ENCODE results near the gene PPIG.
"Not testable (repeated sequence)": the region's sequence is repeated elsewhere in the genome, so short reads cannot be mapped to it uniquely, and the experiment has no call there.

PPIG gene

DNA sequence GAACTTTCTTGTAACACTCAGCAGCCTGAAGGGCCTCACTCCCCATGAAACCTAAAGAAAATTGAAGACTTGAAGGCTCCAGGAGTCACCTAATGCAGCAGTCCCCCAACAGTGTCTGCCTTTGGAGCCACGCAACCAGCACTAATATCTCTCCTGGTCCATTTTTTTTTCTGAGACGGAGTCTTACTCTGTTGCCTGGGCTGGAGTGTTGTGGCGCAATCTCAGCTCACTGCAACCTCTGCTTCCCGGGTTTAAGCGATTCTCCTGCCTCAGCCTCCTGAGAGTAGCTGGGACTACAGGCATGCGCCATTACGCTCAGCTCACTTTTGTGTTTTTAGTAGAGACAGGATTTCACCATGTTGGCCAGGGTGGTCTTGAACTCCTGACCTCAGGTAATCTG is 12.4 kb downstream of the PPIG start:
- not testable (repeated sequence) for DNase-seq

DNA sequence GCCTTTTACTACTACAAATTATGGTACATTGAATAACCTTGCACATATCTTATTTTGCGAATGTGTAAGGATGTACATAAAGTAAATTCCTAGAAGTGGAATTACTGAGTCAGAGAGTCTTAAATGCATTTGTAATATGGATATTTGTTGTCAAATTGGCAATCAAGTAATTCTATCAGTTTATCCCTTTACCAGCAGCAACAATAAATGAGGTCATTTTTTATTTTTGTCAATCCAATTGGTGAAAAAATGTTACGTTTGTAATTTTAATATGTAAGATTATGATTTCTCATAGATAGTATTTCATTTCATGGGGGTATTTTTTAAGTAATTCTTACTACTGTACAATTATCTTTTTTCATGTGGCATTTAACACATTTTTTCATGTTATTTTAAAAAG is 14.8 kb downstream of the PPIG start:
- DNase-seq = no peak

DNA sequence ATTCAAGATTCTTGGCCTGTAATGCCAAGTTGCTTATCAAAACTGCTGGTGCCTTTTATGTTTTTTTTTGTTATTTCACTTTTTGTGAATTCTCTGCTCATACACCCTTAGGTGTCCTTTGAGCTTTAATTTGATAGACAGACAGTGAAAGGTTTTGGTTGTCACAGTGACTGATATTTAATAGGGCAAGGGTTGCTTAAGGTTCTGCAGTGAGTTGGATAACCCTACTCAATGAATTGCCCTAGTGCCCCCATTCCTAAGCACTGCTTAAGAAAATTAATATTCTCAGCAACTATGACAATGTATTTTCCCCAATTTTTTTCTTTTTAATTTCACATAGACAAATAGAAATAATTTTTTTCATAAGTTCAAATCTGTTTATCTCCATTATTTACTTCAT is 15.4 kb downstream of the PPIG start:
- DNase-seq = no peak

DNA sequence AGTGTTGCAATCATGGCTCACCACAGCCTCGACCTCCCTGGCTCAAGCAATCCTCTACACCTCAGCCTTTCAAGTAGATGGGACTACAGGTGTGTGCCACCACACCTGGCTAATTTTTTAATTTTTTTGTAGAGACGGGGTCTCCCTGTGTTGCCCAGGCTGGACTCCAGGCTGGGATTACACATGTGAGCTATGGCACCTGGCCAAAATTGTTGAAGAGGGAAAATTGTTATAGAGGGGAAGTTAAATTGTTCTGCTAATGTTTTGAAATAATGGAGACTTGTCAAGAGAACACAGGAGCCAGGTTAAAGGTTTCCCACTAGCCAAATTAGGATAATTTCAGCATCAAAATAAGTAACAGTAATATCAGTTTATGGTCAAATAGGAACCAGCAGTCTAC is 25.1 kb downstream of the PPIG start:
- no peak for DNase-seq

DNA sequence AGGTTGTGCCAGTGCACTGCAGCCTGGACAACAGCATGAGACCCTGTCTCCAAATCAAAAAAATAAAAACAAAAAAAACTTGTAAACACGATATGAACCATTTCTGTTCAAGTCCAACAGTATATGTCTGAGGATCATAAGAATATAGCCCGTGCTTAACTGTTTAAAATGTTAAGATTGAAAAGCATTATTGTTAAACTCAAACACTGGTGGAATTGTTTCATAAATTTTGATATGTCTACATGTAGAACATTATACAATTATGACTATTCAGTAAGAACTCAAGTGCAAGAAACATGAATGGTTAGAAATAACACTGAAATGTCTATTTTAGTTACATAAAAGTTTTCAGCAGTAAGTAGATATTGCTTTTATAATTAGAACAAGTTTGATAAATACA is 29.7 kb downstream of the PPIG start:
- no peak for DNase-seq

DNA sequence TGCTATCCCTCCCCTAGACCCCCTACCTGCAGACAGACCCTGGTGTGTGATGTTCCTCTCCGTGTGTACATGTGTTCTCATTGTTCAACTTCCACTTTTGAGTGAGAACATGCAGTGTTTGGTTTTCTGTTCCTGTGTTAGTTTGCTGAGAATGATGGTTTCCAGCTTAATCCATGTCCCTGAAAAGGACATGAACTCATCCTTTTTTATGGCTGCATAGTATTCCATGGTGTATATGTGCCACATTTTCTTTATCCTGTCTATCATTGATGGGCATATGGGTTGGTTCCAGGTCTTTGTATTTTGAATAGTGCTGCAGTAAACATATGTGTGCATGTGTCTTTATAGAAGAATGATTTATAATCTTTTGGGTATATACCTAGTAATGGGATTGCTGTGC is 31.8 kb downstream of the PPIG start:
- DNase-seq = not testable (repeated sequence)

DNA sequence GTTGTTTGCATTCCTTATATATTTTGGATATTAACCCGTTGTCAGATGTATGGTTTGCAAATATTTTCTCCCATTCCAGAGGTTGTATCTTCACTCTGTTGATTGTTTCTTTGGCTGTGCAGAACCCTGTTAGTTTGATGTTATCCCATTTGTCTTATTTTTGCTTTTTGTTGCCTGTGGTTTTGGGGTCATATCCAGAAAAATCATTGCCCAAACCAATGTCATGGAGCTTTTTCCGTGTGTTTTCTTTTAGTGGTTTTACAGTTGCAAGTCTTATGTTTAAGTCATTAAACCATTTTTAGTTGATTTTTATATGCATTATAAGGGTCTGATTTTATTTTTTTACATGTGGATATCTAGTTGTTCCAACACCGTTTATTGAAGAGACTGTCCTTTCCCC is 35.8 kb downstream of the PPIG start:
- DNase-seq = no peak

DNA sequence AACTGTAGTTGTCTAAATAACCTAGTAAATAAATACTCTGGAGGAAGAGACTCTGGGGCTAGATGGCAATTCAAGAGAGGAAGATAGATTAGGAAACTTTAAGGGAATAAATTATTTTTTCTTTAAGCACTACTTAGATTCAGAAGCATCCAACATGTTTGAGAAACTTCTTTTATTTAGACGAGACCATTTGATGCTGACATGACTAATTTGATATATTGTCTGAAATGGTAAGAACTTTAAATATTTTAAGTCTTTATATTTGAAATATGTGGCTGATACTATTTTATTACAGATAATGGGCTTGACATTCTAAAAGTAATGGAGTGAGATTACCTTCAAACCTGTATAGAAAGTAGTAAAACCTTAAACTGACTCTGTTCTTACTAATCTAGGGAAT is 36.4 kb downstream of the PPIG start:
- no peak for DNase-seq

DNA sequence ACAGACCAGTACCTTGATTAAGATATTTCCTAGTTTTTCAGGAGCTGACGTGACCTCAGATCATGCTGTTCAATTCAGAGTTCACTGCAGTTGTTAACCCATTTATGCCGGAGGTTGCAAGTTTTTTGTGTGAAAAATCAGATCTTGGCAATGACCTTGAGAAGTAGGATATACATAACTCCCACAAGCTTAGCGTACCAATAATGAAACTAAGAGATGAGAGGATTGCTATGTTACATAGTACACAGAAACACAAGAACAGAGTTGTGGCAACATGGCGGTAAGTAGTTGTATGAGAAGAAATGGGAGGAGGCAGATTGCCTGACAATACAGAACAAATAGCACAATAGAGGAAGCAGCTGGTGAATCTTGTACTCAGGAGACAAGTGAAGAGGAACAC is 39.1 kb downstream of the PPIG start:
- no peak for DNase-seq

DNA sequence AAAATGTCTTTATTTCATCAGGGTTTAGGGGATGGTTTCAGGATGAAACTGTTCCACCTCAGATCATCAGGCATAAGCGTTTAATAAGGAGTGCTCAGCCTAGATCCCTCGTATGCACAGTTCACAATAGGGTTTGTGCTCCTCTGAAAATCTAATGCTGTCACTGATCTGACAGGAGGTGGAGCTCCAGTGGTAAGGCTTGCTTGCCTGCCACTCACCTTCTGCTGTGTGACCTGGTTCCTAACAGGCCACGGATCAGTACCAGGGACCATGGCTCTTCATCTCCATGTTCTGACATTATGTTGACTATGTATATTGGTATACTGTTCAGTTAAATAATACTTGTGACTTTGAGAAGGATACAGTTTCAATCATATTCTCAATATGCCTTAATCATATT is 41.6 kb downstream of the PPIG start:
- DNase-seq = no peak

DNA sequence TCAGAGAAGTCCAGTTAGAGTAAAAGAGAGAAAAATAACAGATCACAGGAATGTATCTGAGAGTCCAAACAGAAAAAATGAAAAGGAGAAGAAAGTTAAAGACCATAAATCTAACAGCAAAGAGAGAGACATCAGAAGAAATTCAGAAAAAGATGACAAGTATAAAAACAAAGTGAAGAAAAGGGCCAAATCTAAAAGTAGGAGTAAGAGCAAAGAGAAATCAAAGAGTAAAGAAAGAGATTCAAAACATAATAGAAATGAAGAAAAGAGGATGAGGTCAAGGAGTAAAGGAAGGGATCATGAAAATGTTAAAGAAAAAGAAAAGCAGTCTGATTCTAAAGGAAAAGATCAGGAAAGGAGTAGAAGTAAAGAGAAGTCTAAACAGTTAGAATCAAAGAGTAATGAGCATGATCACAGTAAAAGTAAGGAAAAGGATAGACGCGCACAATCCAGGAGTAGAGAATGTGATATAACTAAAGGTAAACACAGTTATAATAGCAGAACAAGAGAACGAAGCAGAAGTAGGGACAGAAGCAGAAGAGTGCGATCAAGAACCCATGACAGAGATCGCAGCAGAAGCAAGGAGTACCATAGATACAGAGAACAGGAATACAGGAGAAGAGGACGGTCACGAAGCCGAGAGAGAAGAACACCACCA is 52.4 kb downstream of the PPIG start:
- no peak for DNase-seq

DNA sequence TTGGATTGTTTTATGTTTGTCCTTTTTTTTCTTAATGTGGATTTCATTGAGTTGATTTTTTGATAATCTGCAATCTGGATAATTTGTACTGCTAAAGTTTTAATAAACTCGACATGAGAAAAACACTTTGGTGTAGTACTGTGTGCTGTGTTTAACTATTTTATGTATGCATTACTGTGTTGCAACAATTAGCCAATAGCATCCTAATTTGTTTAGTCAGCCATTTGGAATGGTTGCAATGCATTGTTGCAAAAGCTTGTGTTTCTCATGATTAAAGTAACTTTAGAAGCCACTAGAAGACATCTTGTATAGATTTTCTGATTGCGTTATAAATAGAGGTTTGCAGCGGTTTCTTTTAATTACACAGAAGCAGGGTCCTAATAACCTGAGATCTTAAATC is 53.5 kb downstream of the PPIG start:
- DNase-seq = no peak

DNA sequence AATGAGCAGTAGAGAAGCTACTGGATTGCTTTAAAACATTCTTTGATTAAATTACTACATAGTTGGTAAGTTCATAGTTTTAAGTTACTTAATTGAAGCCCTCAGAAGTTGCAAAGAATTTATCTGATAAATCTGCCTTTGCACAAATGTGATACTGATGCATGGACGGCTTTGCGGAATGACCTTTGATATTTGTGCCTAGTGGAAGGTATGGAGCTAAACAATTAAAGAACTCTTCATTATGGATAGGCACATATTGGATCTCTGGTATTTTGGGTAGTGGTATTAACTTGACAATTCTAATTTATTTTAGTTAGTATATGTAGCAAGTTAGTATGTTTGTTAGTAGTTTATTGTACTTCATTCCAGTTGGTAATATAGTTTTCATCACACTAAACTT is 56.0 kb downstream of the PPIG start:
- DNase-seq = no peak

DNA sequence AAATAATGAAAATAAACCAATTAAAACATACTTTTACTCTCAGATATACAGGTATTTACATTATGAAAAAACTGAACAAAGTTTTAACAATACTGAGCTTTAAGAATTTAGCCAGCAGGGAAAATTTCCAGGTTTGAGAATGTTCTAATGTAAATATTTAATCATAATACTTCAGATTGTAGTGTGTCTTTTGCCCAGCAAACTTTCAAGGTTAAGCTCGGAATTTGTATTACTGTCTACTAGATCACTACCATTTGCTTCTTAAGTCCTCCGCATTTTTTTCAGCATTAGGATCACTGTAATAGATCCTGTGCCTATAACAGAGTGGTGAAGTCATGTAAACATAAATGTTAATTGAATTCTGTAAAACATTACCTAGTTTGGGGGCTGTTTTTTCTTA is 57.3 kb downstream of the PPIG start:
- no peak for DNase-seq

DNA sequence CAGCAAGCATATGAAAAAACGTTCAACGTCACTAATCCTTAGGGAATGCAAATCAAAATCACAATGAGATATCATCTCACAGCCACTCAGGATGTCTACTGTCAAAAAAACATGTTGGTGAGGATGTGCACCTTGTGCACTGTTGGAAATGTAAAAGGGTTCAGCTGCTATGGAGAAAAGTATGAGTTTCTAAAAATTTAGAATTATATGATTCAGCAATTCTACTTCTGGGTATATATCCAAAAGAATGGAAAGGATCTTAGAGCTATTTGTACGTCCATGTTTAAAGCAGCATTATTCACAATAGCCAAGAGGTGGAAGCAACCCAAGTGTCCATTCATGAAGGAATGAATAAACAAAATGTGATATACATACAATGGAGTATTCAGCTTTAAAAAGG is 60.0 kb downstream of the PPIG start:
- no peak for DNase-seq

DNA sequence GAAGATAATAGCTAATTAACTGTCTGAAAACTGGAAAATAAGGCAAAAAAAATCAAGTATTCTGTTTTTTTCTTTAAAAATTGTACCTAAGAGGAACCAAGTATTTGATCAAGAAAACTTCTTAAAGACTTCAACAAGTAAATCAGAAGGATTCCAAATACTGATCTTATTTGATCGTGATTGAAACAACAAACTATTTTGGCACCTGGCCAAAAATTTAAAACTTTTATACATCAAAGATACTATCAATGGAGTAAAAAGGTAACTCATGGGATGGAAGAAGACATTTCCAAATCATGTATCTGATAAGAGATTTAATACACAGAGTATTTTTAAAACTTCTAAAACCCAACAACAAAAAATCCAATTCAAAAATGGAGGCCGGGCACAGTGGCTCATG is 63.3 kb downstream of the PPIG start:
- DNase-seq = no peak

DNA sequence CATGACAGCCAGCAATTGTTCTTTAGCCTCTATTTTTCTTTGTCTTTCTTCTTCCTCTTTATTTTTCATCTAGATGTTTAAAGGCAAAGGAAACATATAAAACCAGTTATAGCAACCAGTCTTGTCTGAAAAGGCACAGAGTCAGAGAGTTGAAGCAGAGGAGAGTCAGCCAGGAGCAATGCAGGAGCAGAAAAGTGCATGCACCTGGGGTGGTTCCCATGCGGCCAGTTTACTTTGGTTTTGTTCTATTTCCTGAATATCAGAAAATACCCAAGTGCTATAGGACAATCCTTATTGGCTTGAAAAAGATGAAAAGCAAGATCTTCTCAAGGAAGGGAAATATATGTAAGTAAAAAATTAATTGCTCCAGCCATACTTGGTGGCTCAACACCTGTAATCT is 65.1 kb downstream of the PPIG start:
- no peak for DNase-seq

DNA sequence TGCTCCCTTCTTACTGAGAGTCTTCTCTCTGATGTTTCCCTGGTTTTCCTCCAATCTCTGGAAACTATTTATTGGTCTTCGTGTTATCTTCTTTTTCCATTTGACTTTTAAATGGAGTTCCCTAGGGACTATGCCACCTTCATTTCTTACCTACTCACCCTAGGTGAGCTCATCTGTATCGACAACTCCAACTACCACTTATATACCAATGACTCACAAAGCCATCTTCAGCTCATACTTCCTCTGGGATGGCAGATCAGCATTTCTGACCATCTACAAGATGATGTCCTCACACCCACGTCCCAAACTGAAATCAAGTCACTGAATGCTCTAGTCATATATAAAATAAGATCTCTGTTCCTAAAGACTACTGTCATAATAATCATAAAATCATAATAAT is 69.5 kb downstream of the PPIG start:
- no peak for DNase-seq

DNA sequence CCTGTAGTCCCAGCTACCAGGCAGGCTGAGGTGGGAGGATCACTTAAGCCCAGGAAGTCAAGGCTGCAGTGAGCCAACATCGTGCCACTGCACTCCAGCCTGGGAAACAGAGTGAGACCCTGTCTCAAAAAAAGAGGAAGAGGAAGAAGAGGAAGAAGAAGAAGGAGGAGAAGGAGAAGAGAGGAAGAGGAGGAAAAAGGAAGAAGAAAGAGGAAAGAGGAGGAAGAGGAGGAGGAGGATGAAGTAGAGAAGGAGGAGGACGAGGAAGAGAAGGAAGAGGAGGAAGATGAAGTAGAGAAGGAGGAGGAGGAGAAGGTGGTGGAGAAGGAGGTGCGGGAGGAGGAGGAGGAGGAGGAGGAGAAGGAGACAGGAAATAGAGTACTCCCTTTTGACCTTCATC is 72.0 kb downstream of the PPIG start:
- no peak for DNase-seq

DNA sequence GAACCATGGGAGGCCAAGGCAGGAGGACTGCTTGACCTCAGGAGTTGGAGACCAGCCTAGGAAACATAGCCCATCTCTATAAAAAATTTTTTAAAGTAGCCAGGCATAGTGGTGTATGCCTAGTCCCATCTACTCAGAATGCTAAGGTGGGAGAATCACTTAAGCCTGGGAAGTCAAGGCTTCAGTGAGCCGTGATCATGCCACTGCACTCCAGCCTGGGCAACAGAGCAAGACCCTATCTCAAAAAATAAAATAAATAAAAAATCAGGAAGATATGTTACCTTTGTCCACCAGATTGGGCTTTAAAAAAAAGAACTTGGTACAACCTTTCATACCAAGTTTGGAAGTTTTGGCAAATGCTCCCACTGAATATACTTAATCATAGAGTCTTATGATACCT is 74.7 kb downstream of the PPIG start:
- no peak for DNase-seq

DNA sequence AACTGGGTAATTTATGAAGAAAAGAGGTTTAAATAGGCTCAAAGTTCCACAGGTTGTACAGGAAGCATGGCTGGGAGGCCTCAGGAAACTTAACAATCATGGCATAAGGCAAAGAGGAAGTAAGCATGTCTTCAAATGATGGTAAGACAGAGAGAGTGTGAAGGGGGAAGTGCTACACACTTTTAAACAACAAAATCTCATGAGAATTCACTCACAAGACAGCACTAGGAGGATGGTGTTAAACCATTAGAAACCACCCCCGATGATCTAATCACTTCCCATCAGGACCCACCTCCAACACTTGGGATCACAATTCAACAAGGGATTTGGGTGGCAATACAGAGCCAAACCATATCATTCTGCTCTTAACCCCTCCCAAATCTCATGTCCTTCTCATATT is 75.2 kb downstream of the PPIG start:
- DNase-seq = no peak

DNA sequence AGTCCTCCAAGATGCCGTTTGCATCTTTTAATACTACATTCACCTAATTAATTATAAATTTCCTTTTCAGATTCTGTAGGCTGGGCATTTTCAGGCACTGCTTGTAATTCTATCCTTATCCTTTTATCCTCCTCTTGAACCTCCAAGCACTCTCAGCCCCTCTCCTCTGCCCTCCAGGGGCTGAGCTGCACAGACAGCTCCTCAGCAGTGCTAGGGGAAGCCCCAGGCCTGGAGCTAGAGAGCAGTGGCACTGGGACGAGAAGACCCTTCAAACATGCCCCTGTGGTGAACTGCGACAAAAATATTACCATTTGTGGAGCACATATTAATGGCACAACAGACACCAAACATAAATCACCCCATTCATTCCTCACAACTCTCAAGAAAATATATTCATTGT is 77.1 kb downstream of the PPIG start:
- DNase-seq = peak in 1 of 2 experiments; percentile 10

DNA sequence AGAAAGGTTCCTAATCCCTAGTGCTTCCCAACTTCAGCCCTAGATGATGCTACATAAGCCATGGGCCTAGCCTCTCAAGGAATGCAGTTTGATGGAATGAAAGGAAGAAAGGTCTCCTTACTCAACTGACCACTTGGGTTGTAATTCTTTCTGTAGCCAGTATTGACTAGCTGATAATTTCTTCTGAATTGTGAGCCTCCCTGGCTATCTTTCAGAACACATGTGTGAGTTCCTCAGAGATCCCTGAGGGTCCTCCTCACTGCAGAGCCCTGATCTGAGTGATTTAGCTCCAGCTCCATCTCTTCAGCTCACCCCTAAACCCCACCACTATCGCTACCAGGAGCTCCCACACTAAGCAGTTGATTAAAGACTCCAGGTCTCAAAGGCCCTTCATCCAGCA is 78.6 kb downstream of the PPIG start:
- no peak for DNase-seq

DNA sequence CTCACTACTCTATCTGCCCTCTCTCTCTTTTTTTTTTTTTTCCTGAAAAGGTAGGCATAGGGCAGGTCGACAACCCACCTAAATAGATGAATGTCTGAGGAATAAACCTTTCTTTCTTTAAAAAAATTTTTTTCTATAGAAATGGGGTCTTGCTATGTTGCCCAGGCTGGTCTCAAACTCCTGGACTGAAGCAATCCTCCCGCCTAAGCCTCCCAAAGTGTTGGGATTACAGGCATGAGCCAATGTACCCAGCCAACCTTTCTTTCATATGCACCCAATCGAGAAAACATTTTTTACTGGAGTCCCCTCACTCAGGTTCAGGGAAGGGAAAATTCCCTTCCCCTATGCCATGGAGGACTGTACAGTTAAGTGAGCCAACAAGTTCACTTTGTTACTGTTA is 79.1 kb downstream of the PPIG start:
- DNase-seq = no peak

DNA sequence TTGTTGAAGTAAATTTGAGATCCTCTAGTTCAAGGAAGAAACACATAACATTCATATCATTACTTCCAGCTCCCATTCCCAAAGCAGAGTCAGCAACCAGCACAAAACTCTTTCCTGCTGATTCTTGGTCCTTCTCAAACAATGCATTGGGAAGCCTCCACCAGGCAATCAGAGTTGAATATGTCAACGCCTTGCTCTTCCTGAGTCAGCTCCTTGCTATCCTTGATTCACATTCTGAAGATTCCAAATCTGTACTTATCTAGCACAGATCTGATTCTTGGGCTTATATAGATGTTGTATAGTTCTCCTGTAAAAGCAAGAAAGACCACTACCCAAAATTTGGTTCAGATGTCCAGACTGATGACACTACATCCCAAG is 80.4 kb downstream of the PPIG start:
- no peak for DNase-seq
